HG03280 (cell line): Measurements from ENCODE around the gene TCF3.
"Not testable (repeated sequence)": the region's sequence is repeated elsewhere in the genome, so short reads cannot be mapped to it uniquely, and the experiment has no call there.

Experiments
- ATAC-seq: cut with Tn5 transposase; IDR thresholded peaks from one replicate; pipeline ENCODE4 v1.9.1; 2021; ENCODE audit warnings: mild to moderate bottlenecking, moderate library complexity; ENCODE audit not compliant: unreplicated experiment

TCF3 gene

GRCh38 chr19:1672769-1673644 lies 20.6 kb upstream of the TCF3 start:
- no peak for ATAC-seq

GRCh38 chr19:1672038-1672768 lies 19.8 kb upstream of the TCF3 start:
- no peak for ATAC-seq

- ATAC-seq = no peak
These were observed 19.3 kb upstream of the TCF3 start for GRCh38 chr19:1671716-1672037.

- not testable (repeated sequence) for ATAC-seq
These were observed 18.3 kb upstream of the TCF3 start for GRCh38 chr19:1670747-1671146.

- ATAC-seq = no peak
These were observed 16.3 kb upstream of the TCF3 start for GRCh38 chr19:1668486-1669270.

- no peak for ATAC-seq
These were observed 15.7 kb upstream of the TCF3 start for GRCh38 chr19:1668048-1668485.

GRCh38 chr19:1665565-1666047 lies 13.2 kb upstream of the TCF3 start:
- ATAC-seq = no peak

GRCh38 chr19:1663852-1664251 lies 11.4 kb upstream of the TCF3 start:
- ATAC-seq = no peak

- not testable (repeated sequence) for ATAC-seq
These were observed 10.8 kb upstream of the TCF3 start for GRCh38 chr19:1663227-1663626.

GRCh38 chr19:1661995-1662394 lies 9.6 kb upstream of the TCF3 start:
- no peak for ATAC-seq

- no peak for ATAC-seq
These were observed 6.6 kb upstream of the TCF3 start for GRCh38 chr19:1659084-1659427.

- no peak for ATAC-seq
These were observed 6.0 kb upstream of the TCF3 start for GRCh38 chr19:1658150-1659083.

GRCh38 chr19:1657746-1658145 lies 5.3 kb upstream of the TCF3 start:
- ATAC-seq = no peak

- no peak for ATAC-seq
These were observed 4.6 kb upstream of the TCF3 start for GRCh38 chr19:1656988-1657536.

- ATAC-seq = no peak
These were observed 3.7 kb upstream of the TCF3 start for GRCh38 chr19:1655987-1656608.

- ATAC-seq = no peak
These were observed 2.9 kb upstream of the TCF3 start for GRCh38 chr19:1655131-1655981.

GRCh38 chr19:1654178-1654792 lies 1.9 kb upstream of the TCF3 start:
- ATAC-seq = no peak

- ATAC-seq = no peak
These were observed 849 bp upstream of the TCF3 start for GRCh38 chr19:1653300-1653628.
